ENCODE data around the gene MFSD12. TPM values are rescaled to one million over a fixed set of nuclear protein-coding genes. Genes with fewer than 3 reads are reported as not detected.

The MFSD12 gene
- total RNA-seq, 1 experiment from 2014 or later = 34.5 TPM

DNA sequence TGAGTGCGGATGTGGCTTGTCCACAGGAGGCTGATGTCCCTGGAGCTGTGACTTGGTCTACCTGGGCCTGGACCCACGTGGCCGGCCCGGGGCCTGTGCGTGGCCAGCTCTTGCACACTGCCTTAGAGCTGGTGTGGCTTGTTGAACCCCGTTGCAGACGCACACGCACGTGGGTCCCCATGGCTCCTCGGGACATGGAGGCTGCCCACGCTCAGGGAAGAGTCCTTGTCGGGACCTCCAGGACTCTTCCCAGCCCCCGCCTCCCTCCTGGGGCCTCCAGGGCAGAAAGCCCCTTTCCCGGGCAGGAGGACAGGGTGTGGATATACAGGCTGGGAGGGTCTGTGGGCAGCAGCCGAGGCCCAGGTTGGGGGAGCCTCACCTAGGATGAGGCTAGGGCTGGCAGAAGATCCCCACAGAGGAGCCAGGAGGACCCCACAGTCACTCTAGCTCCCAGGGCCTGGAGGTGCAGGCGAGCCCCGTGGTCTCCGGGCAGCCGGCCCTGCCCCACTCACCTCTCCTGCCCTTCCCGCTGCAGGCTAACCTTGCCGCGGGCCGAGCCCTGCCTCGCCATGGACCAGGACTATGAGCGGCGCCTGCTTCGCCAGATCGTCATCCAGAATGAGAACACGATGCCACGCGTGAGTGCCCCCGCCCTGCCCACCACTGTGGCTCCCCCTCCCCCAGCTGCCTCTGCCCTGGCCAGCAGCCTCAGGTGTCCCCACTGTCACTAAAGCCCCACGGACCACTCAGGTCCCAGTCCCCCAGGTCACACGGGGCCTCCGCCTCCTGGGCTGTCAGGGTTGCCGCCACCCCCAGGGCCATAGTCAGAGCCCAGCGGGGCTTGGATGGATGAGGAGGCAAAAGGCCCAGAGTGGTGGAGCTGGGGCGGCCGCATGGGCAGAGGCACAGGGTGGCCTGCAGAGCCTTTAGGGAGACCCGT is 34.7 kb downstream of the MFSD12 start:
- H3K27ac ChIP-seq (ENCODE audit: low read length) = no peak overlapping the region
- no peaks in the 10 kb centered on the region for H3K9me2 ChIP-seq (replicated peaks; ENCODE audit: insufficient read depth, low read length)
- no peaks in the 10 kb centered on the region for H3K27me3 ChIP-seq (ENCODE audit: low read length)
- H3K9ac ChIP-seq (ENCODE audit: low read length) = no peak overlapping the region
- peaks cover 4% of the 10 kb centered on the region; the same call in 1 of the 2 replicates for H4K20me1 ChIP-seq (ENCODE audit: insufficient read depth, low read depth, low read length)
- peaks cover 16% of the 10 kb centered on the region for H3K4me1 ChIP-seq (ENCODE audit: low read length)
- H3K36me3 ChIP-seq (ENCODE audit: insufficient read depth, low read length) = no peaks in the 10 kb centered on the region
- peaks cover 42% of the 10 kb centered on the region for H3K79me2 ChIP-seq (ENCODE audit: low read length)
- H3K4me3 ChIP-seq (ENCODE audit: low read length) = no peak overlapping the region
- H2AFZ ChIP-seq (ENCODE audit: low read length) = no peak overlapping the region
- no peak overlapping the region for H3K4me2 ChIP-seq (ENCODE audit: low read depth, low read length, poor library complexity, severe bottlenecking)
- H3K9me3 ChIP-seq (ENCODE audit: low read length) = no peaks in the 10 kb centered on the region
- DNase-seq = no peak

DNA sequence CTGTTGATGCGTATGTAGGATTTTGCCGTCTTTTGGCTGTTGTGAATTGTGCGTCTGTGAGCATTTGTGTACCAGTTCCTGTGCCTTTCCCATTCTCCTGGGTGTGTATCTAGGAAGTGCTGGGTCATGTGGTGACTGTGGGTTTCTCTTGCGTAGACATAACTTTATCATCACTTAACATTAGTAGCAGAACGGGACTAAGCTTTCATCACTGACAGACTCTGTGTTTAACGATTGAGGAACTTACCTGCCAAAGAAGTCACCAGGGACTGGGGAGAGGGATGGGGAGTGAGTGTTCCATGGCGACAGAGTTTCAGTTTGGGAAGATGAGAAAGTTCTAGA is 36.3 kb downstream of the MFSD12 start:
- Histone ChIP-seq H2AFZ (ENCODE audit: low read length) (no peak overlapping the region), H3K4me1 (ENCODE audit: low read length) (peaks cover 31% of the 10 kb centered on the region), H3K4me2 (ENCODE audit: low read depth, low read length, poor library complexity, severe bottlenecking) (no peak overlapping the region), H3K9me2 (replicated peaks; ENCODE audit: insufficient read depth, low read length) (no peaks in the 10 kb centered on the region), H3K4me3 (ENCODE audit: low read length) (no peak overlapping the region), H3K79me2 (ENCODE audit: low read length) (peaks cover 57% of the 10 kb centered on the region), H3K9ac (ENCODE audit: low read length) (no peak overlapping the region), H3K27ac (ENCODE audit: low read length) (no peak overlapping the region), H3K9me3 (ENCODE audit: low read length) (no peaks in the 10 kb centered on the region), H4K20me1 (ENCODE audit: insufficient read depth, low read depth, low read length) (peaks cover 9% of the 10 kb centered on the region), H3K36me3 (ENCODE audit: insufficient read depth, low read length) (no peaks in the 10 kb centered on the region), H3K27me3 (ENCODE audit: low read length) (no peaks in the 10 kb centered on the region)
- DNase-seq = no peak

DNA sequence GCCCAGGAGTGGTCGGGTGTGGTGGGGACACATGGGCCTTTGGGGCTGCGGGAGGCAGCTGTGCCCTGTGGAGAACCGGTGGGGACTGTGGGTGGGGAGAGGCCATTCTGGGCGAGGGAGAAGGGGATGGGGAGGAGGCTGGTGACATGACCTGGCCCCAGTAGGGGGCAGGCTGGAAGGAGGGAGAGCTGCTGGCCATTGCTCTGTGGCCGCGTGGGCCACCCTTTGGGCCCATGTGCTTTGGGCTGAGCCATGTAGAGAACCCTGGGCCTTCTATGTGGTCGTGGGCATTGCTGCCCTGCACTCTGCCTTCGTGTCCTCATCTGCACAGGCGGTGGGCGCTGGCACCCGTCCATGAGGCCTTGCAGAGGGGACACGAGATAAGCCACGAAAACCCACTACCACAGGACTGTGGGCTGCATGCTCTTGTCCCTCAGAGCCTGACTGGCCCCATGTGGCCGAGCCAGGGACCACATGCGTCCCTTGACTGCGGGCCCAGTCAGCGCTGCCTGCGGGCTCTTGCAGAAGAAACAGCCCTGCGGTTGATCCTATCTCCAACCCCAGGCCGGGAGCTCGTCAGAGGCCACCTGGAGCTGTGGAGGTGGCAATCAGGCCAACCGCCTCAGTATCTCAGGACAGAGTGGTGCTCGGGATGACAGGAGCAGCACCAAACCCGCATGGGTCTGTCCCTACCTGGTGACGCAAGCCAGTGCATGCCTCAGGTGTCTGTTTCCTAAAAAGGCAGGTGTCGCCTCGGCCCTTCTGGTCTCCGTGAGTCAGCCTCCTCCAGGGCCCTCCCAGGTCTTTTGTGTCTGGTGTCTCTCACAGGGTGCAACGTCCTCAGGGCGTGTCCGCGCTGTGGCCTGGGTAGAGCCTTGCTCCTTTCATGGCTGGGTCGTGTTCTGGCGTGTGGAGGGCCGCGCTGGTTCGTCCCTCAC is 37.0 kb downstream of the MFSD12 start:
- H3K79me2 ChIP-seq (ENCODE audit: low read length) = peaks cover 63% of the 10 kb centered on the region
- 0 out of 2 replicates have a peak overlapping the region, but pooled peaks have one; percentile 37 for H3K27ac ChIP-seq (ENCODE audit: low read length)
- H3K4me1 ChIP-seq (ENCODE audit: low read length) = peaks cover 36% of the 10 kb centered on the region
- H3K9me2 ChIP-seq (replicated peaks; ENCODE audit: insufficient read depth, low read length) = no peaks in the 10 kb centered on the region
- no peak for DNase-seq
- H2AFZ ChIP-seq (ENCODE audit: low read length) = no peak overlapping the region
- no peak overlapping the region for H3K4me3 ChIP-seq (ENCODE audit: low read length)
- H3K9ac ChIP-seq (ENCODE audit: low read length) = no peak overlapping the region
- H4K20me1 ChIP-seq (ENCODE audit: insufficient read depth, low read depth, low read length) = peaks cover 13% of the 10 kb centered on the region
- H3K27me3 ChIP-seq (ENCODE audit: low read length) = no peaks in the 10 kb centered on the region
- H3K4me2 ChIP-seq (ENCODE audit: low read depth, low read length, poor library complexity, severe bottlenecking) = no peak overlapping the region
- H3K9me3 ChIP-seq (ENCODE audit: low read length) = no peaks in the 10 kb centered on the region
- H3K36me3 ChIP-seq (ENCODE audit: insufficient read depth, low read length) = no peaks in the 10 kb centered on the region

DNA sequence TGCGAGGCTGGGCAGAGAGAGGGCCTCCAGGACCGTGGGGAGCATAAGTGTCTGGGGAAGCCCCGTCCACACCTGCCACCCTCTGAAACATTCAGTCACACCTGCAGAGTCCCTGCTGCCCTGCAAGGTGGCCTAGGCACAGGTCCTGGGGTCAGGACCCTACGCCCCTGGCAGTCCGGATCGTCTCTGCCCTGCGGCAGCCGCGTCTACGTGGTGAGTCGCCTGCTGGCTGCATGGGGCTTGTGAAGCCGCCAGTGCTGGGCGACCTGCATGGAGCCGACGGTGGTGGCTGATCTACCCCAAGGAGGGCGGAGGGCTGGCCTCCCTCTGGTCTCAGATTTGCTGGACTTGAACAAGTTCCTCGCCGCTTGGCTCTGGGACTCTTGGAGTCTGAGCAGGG is 38.3 kb downstream of the MFSD12 start:
- Histone ChIP-seq H3K79me2 (ENCODE audit: low read length) (peaks cover 74% of the 10 kb centered on the region), H3K9me2 (replicated peaks; ENCODE audit: insufficient read depth, low read length) (no peaks in the 10 kb centered on the region), H3K9ac (ENCODE audit: low read length) (no peak overlapping the region), H3K36me3 (ENCODE audit: insufficient read depth, low read length) (no peaks in the 10 kb centered on the region), H4K20me1 (ENCODE audit: insufficient read depth, low read depth, low read length) (peaks cover 18% of the 10 kb centered on the region), H3K4me2 (ENCODE audit: low read depth, low read length, poor library complexity, severe bottlenecking) (no peak overlapping the region), H3K9me3 (ENCODE audit: low read length) (no peaks in the 10 kb centered on the region), H3K4me3 (ENCODE audit: low read length) (no peak overlapping the region), H3K4me1 (ENCODE audit: low read length) (peaks cover 36% of the 10 kb centered on the region), H3K27ac (ENCODE audit: low read length) (no peak overlapping the region), H2AFZ (ENCODE audit: low read length) (no peak overlapping the region), H3K27me3 (ENCODE audit: low read length) (no peaks in the 10 kb centered on the region)
- DNase-seq = no peak

DNA sequence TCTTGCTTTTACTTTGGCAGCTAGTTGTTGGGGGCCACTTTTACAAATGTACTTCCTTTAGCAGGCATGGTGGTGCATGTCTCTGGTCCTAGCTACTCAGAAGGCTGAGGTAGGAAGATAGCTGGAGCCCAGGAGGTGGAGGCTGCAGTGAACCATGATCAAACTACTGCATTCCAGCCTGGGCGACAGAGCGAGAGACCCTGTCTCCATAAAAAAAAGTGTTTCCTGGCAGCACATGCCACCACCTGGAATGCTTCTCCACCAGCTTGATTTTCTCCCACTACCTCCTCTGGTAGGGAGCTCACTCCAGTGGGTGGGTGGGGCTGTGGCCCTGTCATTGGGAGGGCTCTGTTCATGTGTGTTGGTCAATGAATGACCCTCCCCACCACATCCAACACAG is 38.7 kb downstream of the MFSD12 start:
- Histone ChIP-seq H3K9ac (ENCODE audit: low read length) (no peak overlapping the region), H3K4me1 (ENCODE audit: low read length) (peaks cover 36% of the 10 kb centered on the region), H3K36me3 (ENCODE audit: insufficient read depth, low read length) (no peaks in the 10 kb centered on the region), H3K4me2 (ENCODE audit: low read depth, low read length, poor library complexity, severe bottlenecking) (no peak overlapping the region), H3K9me3 (ENCODE audit: low read length) (no peaks in the 10 kb centered on the region), H3K9me2 (replicated peaks; ENCODE audit: insufficient read depth, low read length) (no peaks in the 10 kb centered on the region), H2AFZ (ENCODE audit: low read length) (no peak overlapping the region), H3K27ac (ENCODE audit: low read length) (no peak overlapping the region), H3K27me3 (ENCODE audit: low read length) (no peaks in the 10 kb centered on the region), H3K79me2 (ENCODE audit: low read length) (peaks cover 79% of the 10 kb centered on the region), H3K4me3 (ENCODE audit: low read length) (no peak overlapping the region), H4K20me1 (ENCODE audit: insufficient read depth, low read depth, low read length) (peaks cover 18% of the 10 kb centered on the region)
- no peak for DNase-seq

DNA sequence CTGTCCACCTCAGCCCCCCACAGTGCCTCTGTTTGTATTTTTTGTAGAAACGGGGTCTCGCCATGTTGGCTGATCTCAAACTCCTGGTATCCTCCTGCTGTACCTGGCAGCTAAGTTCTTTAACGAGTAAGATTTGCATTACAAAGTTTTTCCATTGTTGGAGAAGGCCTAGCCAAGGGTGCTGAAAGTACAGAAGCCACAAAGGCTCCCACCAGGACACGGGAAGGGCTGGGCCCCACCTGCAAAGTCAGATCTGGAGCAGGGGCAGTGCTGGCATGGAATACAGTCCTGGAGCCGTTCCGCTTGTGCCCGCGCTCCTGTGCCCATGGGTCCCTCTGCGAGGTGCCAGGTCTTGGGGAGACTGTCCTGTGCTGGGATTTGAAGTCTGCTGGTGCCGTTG is 39.1 kb downstream of the MFSD12 start:
- H3K4me2 ChIP-seq (ENCODE audit: low read depth, low read length, poor library complexity, severe bottlenecking) = no peak overlapping the region
- no peaks in the 10 kb centered on the region for H3K36me3 ChIP-seq (ENCODE audit: insufficient read depth, low read length)
- no peak overlapping the region for H3K9ac ChIP-seq (ENCODE audit: low read length)
- no peaks in the 10 kb centered on the region for H3K27me3 ChIP-seq (ENCODE audit: low read length)
- DNase-seq = no peak
- no peak overlapping the region for H3K4me3 ChIP-seq (ENCODE audit: low read length)
- H3K27ac ChIP-seq (ENCODE audit: low read length) = no peak overlapping the region
- H4K20me1 ChIP-seq (ENCODE audit: insufficient read depth, low read depth, low read length) = peaks cover 18% of the 10 kb centered on the region
- H3K9me3 ChIP-seq (ENCODE audit: low read length) = no peaks in the 10 kb centered on the region
- peaks cover 36% of the 10 kb centered on the region for H3K4me1 ChIP-seq (ENCODE audit: low read length)
- H2AFZ ChIP-seq (ENCODE audit: low read length) = no peak overlapping the region
- H3K9me2 ChIP-seq (replicated peaks; ENCODE audit: insufficient read depth, low read length) = no peaks in the 10 kb centered on the region
- H3K79me2 ChIP-seq (ENCODE audit: low read length) = peaks cover 83% of the 10 kb centered on the region

DNA sequence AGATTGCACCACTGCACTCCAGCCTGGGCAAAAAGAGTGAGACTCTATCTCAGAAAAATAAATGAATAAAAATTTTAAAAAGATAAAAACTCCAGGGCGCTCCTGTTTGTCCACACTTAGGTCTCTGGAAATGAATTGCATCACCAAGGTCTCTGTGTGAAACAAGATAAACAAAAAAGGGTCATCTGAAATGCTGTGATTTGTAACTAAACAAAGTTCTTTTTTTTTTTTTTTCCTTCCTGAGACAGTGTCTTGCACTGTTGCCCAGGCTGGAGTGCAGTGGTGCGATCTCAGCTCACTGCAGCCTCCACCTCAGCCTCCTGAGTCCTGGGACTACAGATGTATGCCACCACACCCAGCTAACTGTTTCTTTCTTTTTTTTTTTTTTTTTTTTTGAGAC is 39.7 kb downstream of the MFSD12 start:
- no peak overlapping the region for H3K9ac ChIP-seq (ENCODE audit: low read length)
- H4K20me1 ChIP-seq (ENCODE audit: insufficient read depth, low read depth, low read length) = peaks cover 18% of the 10 kb centered on the region
- no peak for DNase-seq
- H3K27ac ChIP-seq (ENCODE audit: low read length) = no peak overlapping the region
- H3K4me1 ChIP-seq (ENCODE audit: low read length) = peaks cover 36% of the 10 kb centered on the region
- H3K27me3 ChIP-seq (ENCODE audit: low read length) = no peaks in the 10 kb centered on the region
- H2AFZ ChIP-seq (ENCODE audit: low read length) = no peak overlapping the region
- no peaks in the 10 kb centered on the region for H3K36me3 ChIP-seq (ENCODE audit: insufficient read depth, low read length)
- no peak overlapping the region for H3K4me2 ChIP-seq (ENCODE audit: low read depth, low read length, poor library complexity, severe bottlenecking)
- no peak overlapping the region for H3K4me3 ChIP-seq (ENCODE audit: low read length)
- peaks cover 89% of the 10 kb centered on the region for H3K79me2 ChIP-seq (ENCODE audit: low read length)
- no peaks in the 10 kb centered on the region for H3K9me2 ChIP-seq (replicated peaks; ENCODE audit: insufficient read depth, low read length)
- H3K9me3 ChIP-seq (ENCODE audit: low read length) = no peaks in the 10 kb centered on the region

DNA sequence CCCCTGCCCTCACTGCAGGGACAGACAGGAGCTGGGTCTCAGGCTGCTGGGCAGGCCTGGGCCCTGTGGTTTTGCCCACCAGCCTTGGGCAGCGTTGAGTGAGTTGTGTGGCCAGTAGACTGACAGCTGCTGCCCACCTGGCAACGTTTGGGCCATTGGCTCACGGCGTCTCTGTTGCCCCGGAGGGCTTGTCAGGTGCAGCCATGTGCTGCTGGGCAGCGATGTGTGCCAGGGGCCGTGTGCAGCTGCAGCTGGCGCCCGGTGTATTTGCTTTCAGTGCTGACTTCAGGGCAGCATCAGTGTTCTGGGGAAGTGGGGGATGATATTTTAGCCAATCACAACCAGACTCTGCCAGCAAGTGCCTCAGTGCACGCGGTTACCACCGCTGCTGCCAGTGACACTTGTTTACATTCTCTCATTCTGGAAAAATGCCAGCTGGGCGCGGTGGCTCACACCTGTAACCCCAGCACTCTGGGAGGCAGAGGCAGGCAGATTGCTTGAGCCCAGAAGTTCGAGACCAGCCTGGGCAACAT is 40.6 kb downstream of the MFSD12 start:
- peak; percentile 86 for DNase-seq
- Histone ChIP-seq H3K4me2 (ENCODE audit: low read depth, low read length, poor library complexity, severe bottlenecking) (peak overlapping the region; percentile 20), H3K4me3 (ENCODE audit: low read length) (0 out of 2 replicates have a peak overlapping the region, but pooled peaks have one; percentile 15), H3K9ac (ENCODE audit: low read length) (no peak overlapping the region), H3K9me3 (ENCODE audit: low read length) (no peaks in the 10 kb centered on the region), H3K36me3 (ENCODE audit: insufficient read depth, low read length) (no peaks in the 10 kb centered on the region), H3K4me1 (ENCODE audit: low read length) (peaks cover 36% of the 10 kb centered on the region), H4K20me1 (ENCODE audit: insufficient read depth, low read depth, low read length) (peaks cover 23% of the 10 kb centered on the region), H3K79me2 (ENCODE audit: low read length) (peaks cover 93% of the 10 kb centered on the region), H3K9me2 (replicated peaks; ENCODE audit: insufficient read depth, low read length) (no peaks in the 10 kb centered on the region), H3K27me3 (ENCODE audit: low read length) (no peaks in the 10 kb centered on the region), H3K27ac (ENCODE audit: low read length) (peak overlapping the region; percentile 54), H2AFZ (ENCODE audit: low read length) (no peak overlapping the region)

All from Karpas-422 (cell line).